ENCODE measurements around the gene RRP15. TPM values are rescaled to one million over a fixed set of nuclear protein-coding genes. Genes with fewer than 3 reads are reported as not detected.

Gene RRP15
- 1.9 and 5.7 TPM in 2 replicates for total RNA-seq

DNA sequence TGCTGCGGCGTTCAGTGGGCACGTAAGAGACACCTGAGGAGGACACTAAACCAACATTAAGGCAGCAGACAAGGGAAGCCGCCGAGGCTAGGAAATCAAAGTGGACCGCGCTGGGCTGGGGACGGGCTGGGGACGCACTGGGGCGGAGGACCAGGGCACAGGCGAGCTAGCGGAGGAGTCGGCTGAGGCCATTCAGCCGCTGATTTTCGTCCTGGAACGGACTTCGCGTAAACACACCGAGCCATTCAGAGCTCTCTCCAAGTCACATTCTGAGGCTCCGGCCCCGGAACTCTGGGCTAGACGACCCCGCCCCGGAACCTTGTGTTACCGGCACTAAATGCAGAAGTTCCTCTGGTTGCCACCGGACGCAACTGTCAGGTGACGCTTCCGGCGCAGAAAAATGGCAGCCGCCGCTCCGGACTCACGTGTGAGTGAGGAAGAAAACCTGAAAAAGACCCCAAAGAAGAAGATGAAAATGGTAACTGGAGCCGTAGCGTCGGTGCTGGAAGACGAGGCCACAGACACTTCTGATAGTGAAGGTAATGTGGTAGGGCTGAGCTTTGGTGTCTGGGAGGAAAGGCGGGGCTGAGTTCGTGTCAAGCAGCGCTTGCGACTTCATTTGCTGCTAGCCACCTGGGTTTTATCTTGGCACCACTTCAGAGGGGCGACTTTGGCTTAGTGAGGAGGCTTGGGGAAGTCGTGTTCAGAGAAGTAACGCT is at the start of gene RRP15:
RRP15 (plus strand) TSS at position 377 of the 719 bp plus-strand sequence; CDS start at position 401, 24 bp downstream.

DNA sequence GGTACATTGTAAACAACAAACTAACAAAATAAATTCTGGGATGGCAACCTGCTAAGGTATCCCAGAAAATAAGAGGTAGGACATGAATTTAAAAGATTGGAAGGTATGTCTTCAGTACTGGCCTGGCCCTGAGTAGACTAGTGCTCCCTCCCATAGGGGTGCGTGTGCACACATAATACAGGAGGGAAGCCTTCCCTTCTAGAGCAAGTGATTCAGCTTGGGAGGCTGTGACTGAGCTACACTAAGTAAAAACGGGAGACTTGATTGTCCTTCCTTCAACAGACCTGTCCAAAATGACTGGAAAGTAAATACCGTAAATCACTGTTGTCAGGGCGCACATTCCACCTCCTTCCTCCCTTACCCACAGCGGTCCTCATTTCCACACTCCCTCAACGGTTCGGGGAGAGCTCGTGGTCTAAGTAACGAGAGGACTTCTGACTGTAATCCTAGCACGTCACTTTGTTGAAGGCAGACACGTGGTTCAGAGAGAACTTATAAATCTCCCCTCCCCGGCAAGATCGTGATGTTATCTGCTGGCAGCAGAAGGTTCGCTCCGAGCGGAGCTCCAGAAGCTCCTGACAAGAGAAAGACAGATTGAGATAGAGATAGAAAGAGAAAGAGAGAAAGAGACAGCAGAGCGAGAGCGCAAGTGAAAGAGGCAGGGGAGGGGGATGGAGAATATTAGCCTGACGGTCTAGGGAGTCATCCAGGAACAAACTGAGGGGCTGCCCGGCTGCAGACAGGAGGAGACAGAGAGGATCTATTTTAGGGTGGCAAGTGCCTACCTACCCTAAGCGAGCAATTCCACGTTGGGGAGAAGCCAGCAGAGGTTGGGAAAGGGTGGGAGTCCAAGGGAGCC is 60.0 kb downstream of the RRP15 start, which contains the start of gene TGFB2:
TGFB2 (plus strand) TSS at position 523 of the 859 bp plus-strand sequence. CDS start 1,366 bp downstream, outside the sequence.

Other genes with a start within 250 kb of the RRP15 start
- 5.0 and 27.2 TPM in 2 replicates for gene TGFB2, start 60.0 kb downstream of the RRP15 start, total RNA-seq

All from epithelial cell of alveolus of lung (primary cell).